Activated CD4-positive, CD25-positive, alpha-beta regulatory T cell (primary cell): ENCODE measurements around the gene CHRNA4.

Experiments used
- DNase-seq, 4 experiments: peaks; one replicate each; lab custom pipeline; 2025; lab: John Stamatoyannopoulos, UW

The CHRNA4 gene

DNA sequence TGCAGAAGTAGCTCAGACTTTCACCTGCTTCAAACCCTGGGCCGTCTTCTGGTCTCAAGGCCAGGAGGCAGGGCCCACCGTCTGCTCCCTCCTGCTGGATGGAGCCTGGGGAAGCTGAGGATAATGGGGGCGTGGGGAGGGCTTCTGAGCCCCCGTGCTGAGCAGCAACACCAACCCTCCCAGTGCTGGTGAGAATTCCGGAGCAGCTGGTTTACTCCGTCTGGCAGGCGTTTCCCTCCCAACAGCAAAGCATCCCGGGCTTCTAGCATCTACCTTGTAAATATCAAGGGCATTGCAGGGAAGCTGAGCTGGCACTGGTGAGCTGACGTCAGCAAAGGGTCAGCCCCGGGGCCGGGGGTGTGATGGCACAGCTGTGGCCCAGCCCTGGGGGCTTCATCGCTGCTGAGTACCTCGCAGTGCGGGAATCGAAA, 16.8 kb upstream of the CHRNA4 start:
- DNase-seq: no peak

DNA sequence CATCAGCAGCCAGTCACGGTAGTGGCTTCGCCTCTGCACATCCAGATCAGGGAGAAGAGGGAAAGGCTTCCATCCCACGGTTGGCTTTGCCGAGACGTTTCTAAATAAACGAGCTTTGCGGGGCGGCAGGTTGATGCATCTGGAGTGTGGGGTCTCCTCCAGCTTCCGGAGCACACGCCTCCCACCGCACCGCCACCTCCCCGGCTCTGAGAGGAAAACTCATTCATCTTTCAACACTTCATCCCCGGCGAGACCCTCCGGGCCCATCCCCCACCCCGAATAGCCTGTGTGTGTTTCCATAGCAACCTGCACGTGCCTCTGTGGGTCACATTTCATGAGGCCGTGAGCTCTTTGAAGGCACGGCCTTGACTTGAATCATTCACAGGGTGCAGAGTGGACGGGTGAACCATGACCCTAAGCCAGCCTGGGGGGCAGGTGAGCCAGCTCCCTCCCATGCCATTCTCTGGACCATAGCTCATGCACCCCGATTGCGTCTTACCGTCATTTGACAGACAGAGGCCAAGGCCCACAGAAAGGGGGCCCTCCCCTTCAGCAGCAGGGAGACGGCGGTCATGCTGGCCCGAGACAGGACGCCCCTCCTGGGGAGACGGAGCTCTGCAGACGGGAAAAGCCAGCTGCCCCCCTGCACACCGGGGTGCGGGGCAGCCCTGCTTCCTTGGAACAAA, 16.2 kb upstream of the CHRNA4 start:
- no peak for DNase-seq

DNA sequence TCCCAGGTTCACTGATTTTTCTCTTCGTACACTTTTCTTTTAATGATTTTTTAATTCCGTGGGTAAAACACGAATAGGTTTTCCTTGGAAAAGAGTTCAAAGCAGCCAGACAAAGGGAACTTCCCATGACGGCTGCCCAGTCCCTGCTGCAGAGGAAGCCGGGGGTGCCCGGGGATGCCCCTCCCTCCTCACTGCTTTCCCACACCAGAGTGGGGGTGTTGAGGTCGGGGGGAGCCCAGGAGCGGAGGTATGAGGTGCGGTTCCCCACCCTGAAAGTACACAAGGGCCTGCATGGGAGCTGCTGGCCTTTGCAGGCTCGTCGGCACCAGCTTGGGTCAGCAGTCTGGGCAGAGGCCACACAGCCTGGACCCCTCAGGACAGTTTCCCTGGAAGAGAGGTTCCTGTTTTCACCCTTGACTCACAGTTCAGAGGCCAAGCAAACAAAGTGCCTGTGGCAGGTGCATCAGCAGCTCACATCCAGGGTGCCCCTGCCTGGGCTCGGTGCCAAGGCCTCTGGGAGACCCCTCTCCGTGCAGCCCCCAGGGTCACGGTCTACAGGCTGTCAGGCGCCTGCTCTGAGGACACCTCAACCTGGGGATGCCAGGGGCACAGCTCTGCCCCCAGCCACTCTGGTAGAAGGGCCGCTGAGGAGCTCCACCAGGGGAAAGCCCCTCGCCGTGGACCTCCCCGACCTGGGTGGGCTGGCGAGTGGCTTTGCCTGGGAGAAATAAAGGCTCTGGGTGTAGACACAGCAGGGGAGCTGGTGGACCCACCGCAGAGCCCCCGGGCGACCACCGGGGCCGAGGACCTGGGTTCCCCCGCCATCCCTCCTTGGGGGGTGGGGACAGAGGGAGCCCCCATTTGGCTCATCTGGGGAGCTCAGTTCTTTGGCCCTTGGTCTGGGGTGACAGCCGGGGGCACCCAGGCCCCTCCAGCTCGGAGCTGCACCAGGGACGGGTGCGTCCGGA, 15.4 kb upstream of the CHRNA4 start:
- DNase-seq: no peak

DNA sequence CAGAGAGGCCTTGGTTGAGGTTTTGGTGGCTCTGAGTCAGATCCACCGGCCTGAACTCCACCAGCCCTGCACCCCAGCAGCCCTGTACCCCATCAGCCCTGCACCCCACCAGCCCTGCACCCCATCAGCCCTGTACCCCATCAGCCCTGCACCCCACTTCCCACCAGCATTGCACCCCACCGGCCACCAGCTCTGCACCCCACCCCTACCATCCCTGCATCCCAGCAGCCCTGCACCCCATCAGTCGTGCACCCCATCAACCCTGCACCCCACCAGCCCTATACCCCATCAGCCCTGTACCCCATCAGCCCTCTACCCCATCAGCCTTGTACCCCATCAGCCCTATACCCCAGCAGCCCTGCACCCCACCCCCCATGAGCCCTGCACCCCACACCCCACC, 14.3 kb upstream of the CHRNA4 start:
- no peak for DNase-seq

DNA sequence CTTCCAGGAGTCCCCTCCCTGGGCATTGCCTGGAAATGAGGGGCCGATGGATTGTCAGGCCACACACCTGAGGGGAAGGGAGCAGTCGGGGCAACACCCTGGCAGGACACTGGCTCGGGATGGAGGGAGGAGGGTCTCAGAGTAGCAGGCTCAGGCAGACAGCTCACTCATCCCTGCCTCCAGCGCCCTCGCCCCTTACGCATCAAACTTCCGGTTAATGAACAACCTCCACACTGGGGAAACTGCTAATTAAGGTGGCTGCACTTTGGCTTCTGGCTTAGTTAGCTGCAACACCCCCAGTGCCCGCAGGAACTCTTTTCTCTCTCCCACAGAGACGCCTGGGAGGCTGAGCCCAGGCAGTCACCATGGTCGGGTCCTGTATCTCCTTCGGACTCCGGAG, 13.4 kb upstream of the CHRNA4 start:
- DNase-seq: no peak

DNA sequence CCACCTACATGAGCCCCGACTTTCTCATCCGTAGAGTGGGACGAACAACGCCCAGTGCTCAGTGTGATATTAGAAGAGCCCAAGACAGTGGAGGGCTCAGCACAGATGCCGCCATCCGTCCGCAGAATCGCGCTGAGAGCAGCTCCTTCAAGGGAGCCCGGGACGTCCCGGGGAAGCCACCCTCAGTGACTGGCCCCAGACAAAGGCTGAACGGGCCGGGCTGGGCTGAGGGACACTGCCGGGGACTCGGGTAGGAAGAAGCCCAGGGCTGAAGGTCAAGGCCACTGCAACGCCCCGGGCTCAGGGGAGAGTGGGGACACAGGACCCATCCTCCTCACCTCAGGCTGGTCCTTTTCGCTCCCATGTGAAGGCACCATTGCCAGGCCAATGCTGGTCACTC, 12.8 kb upstream of the CHRNA4 start:
- no peak for DNase-seq

DNA sequence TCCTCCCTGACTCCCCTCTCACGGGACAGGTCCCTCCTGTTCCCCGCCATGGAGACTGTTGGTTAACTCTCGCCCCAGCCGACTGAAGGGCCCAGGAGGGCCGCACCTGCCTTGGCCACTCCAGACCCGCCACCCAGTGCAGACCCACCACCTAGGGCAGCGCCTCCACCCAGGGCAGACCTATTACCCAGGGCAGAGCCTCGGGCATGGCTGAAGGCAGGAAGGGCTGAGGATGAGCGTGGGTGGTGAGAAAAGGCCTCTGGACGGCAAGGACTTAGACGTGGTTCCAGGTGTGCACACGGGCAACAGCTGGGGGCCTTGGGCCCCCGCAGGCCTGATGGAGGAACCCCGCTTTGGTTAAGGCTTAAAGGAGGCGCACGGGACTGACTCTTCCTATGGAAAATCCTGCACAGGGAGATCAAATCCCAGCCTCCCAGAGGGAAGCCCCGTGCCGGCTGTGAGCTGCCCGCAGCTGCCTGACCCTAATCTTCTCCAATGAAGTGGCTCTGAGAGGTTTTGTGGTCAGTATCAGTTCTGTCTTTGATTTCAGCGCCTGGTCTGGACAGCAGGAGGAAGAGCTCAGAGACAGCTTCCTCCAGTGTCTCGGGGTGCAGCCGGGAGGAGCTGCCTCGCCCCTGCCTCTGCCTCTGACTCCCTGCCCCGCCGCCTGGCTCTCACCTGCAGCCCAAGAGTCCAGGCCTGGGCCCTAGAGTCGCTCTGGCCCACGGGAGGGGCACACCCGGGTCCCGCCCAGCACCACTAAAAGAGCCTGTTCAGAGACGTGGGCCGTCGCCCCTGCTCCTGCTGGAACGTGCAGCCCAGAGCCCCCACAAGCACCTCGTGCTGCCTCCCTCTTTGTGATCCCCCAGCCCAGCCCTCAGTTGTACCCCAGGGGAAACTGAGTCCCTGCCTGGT, 12.1 kb upstream of the CHRNA4 start:
- no peak for DNase-seq

DNA sequence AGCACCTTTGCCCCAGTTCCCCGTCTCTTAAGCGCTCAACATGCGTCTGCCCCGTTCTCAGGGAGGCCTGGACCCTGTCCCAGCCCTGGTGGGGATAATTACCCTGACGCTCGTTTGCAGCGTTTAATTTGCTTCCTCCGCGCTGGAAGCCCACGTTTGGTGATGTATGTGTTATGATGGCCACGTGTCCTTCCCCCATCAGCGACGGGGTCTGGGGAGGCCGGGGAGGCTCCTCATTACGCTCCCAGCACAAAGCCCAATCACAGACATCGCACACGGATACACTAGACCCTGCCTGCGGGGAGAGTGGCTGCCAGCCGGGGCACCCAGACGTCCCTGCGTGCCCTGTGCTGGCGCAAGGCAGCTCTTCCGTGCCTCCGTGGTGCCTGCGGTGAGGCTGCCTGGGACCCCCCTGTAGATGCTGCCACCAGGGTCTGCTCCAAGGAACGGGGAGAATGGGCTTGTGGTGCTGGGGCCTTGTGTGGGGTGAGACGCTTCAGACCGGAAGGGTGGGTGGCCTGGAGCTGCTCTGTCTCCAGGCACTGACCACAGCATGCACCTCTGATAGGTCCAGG, 10.2 kb upstream of the CHRNA4 start:
- DNase-seq: no peak

DNA sequence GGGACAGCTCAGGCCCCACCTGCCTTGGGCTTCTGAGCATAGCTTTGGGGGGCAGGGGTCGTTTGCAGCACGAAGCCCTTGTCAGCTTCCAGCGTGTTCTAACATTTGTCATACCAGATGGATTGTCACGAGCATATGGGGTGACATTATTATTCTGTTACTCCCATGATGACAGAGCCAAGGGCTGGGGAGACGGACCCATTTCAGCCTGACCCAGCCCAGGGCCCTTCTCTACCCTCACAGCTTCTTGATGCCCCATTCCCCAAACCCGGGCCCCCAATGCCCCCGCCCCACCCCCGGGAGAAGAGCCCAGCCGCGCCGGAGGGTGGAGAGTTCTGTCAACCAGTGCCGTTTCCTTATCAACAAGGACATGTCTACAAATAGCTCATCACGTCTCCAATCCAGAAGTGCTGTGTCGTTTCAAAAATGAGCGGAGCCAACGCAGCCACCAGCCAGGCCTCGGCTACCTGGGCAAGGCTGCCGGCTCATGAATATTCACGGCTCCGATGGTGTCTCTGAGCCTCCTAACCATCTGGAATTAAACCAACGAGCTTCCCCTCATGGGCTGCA, 9.6 kb upstream of the CHRNA4 start:
- no peak for DNase-seq

DNA sequence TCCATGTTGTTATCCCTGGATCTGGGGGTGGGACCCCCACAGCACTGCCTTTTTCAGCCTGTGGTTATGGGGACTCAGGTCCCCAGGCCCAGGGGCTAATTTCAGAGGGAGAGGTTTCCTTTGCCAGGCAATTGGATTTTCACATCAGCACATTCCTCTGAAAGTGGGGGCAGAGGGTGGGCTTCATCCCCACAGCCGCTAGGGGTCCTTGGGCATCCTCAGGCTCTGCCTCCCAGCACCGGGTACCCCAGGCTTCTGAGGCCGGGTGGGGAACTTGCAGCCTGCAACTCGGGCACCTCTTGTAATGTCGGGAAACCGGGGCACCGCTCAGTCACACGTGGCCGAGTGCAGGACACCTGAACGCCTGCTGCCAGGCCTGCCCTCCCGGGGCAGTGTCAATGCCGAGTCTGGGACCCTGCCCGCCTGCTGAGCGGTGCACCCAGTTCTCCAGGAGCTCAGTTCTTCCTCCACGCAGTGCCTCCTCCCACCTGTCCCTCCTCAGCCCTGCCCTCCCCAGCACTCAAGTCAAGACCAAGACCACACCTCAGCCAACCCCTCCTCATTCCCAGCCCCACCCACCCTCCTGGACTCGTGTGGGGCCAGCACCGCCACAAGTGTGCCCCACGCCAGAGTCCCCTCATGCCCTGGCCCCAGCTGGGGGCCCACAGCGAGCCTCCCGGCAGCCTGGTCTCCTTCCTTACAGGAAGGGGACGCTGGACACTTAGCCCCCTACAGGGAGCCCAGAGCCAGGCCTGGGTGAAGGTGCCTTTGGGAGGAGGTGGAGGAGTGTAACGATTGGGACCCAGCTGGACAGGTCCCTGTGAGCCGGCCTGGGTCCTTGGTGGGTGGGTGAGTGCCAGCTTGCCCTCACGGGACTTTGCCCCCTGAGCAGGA, 8.8 kb upstream of the CHRNA4 start:
- no peak for DNase-seq

DNA sequence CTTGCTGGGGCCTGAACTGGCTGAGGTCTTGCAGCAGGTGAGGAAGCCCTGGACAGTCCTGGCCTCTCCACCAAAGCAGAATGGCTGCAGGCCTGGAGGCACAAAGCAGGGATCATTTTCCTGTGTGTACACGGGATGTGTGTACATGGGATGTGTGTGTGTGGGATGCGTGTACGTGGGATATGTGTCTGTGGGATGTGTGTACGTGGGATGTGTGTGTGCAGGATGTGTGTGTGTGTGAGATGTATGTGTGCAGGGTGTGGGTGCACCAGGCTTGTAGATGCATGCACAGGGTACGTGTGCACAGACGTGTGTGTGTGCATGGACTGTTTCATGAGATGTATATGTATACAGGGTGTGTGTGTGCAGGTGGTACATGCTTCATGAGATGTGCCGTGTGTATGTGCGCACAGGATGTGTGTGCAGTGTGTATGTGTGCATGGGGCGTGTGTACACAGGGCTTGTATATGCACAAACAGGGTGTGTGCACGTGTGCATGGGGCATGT, 7.9 kb upstream of the CHRNA4 start:
- DNase-seq: no peak

DNA sequence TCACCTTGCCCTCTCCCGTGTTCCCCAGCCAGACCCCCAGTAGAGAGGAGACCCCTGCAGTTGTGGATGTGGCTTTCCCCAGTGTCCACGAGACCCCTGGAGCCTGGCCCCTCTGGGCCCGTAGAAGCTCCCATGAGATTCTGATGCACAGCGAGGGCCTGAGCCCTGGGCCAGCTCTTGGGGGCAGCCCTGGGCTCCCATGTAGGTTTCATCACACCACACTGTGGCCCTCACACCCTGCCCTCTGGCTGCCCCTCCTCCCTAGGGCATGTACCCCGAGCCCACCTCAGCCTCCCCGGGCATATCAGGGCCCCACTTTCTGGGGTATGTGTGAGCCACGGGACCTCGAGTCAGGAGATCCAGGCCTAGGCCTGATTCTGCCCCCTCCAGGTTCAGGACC, 7.0 kb upstream of the CHRNA4 start:
- no peak for DNase-seq

DNA sequence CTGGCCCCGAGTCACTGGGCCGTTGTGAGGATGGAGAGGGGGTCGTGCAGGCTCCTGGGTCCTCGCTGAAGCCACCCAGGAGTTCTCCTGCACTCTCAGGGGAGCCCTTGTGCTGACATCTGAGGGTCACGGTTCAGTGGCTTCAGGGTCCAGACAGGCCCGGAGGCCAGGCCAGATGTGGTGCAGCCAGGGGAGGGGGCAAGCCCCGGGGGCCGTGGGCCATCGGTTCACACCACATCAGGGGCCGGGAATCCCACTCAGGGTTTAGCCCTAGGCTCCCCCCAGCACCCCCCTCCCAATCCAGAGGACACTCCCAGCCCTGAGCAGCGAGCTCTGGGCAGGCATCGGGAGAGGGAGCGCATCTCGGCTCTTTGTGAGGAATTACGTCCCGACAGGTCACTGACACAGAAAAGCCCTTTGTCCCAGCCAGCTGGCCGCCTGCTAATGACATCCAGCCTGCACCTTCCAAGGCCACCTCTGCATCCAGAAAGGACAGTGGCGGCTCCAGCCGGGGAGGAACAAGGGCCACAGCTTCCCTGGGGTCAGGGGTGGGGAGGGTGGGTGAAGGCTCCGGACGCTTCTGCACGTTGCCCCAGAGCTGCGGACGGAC, 6.4 kb upstream of the CHRNA4 start:
- no peak for DNase-seq

DNA sequence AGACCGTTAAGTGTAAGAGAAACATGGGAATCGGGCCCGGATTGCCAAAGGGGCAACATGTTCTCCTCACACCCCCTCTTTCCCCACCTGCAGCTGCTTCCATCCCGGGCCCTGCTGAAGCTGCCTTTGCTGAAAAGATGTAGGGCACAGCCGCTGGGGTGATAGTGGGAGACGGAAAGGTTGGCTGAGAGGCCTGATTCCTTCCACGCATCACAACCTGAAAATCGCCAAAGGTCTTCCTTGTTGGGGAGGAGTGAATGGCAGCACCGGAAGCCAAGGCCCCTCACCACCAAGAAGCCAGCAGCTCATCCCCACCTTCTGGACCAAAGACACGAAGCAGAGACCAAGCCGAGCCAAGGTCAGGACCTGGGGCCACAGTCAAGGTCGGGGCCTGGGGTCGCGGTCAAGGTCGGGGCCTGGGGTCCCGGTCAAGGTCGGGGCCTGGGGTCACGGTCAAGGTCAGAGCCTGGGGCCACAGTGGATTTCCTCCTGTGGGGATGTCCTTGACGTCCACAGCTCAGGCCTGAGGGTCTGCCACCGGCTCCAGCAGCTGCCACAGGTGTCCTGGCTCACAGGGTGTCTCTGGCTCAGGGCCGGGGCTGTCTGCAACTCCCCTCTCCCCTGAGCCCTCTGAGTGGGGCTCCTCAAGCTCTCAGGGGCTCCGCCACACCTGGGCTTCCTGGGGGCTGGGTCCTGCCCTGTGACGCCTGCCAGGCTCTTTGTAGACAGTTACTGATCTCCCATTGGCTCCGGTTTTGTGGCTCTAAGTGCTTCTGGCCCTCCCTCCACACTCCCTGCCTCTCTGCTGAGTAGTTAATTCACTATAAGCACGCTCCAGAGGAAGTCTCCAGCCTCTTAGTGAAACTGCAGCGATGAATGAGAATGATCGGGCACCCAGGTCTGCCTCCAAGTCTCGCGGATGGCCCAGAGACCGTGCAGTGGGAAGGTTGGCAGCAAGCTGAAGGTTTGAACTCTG, 5.5 kb upstream of the CHRNA4 start:
- no peak for DNase-seq

DNA sequence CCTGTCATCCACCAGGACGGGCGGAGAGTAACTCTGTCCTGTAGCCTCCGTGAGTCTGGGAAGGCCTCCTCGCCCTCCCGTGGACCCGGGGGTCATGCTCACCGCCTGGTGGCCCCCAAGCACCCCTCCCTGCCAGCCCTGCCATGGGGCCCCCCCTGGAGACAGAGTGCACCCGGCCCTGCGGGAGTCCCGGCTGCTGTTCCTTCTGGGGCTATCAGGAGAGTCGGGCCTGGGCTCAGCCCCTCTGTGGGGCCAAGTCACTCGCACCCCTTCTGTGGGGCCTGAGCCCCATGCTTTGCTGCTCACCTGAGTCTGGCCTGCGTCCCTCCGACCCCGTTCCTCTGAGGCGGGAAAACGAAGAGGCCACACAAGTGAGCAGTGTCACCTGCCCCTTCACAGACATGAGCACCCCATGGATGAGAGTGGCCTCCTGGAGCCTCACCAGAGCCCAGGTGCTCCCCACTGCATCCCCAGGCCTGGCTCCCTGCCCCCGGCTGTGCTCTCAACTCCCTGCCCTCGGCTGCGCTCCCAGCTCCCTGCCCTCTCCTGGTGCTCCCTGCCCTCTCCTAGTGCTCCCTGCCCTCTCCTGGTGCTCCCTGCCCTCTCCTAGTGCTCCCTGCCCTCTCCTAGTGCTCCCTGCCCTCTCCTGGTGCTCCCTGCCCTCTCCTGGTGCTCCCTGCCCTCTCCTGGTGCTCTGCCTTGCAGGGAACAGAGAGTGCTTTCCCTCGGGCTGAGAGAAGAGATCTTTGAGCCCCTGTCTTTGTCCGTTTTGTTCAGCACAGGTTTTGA, 4.6 kb upstream of the CHRNA4 start:
- DNase-seq: no peak

DNA sequence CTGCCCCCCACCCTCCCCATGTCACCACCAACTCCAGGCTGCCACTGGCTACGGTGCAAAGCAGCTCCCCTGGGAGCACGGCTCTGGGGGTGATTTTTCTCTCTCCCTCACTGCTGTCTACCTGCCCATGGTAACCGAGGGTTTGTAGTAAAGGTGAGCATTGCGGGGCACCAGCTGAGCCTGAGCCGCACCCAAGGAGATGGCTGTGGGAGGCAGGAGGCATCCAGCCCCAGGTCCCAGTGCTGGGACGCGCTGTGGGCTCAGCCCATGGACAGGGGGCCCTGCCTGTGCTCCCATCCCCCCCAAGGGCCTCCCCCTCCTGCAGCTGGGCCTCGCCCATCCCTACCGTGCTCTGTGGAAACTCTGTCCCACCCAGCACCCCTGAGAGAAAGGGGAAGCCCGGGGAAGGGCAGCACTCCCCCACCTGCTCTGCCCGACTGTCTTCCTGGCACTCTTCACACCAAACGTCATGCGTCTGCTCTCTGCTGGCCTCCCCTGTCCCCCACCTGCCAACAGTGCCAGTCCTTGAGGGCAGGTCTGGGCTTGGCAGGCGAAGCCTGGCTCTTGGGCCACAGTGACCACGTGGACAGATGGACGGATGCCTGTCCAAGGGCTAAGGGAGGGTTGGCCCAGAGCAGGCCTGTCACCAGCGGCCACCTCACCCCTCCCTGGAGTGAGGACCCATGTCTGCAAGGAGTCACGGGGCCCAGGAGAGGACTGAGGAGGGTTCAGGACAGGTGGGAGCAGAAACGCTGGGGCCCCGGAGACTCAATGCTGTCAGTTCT, 3.8 kb upstream of the CHRNA4 start:
- no peak for DNase-seq

DNA sequence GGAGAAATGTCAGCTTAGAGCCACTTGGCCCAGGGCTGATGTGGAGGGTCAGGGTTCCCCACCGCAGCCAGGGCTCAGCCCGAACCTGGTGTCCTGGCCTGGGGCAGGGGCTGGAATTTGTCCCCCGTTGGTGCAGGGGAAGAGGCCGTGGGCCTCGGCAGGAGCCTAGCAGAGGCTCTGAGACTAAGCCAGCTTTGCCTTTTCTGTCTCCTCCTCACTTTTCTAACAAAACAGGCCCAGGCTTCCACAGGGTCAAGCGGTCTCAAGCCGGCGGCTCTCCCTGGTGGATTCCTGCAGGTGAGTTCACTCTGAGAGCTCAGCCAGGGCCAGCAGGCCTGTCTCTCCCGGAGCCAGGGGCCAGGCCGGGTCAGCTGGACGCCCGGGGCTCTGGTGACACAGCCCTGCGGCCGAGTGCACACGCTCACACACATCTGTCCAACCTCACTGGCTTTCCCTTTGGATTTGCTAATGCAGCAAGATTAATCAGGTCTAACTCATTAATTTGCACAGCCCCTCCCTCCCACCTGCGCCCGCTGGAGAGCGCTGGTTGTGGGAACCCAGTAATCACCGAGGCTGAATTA, 2.9 kb upstream of the CHRNA4 start:
- no peak for DNase-seq
